ENCODE measurements around the gene NEMP1. TPM values are rescaled to one million over a fixed set of nuclear protein-coding genes. Genes with fewer than 3 reads are reported as not detected.

Gene NEMP1
- total and polyA plus RNA-seq, 10 donors = 4.5 to 17.1 (median 13.6) TPM

DNA sequence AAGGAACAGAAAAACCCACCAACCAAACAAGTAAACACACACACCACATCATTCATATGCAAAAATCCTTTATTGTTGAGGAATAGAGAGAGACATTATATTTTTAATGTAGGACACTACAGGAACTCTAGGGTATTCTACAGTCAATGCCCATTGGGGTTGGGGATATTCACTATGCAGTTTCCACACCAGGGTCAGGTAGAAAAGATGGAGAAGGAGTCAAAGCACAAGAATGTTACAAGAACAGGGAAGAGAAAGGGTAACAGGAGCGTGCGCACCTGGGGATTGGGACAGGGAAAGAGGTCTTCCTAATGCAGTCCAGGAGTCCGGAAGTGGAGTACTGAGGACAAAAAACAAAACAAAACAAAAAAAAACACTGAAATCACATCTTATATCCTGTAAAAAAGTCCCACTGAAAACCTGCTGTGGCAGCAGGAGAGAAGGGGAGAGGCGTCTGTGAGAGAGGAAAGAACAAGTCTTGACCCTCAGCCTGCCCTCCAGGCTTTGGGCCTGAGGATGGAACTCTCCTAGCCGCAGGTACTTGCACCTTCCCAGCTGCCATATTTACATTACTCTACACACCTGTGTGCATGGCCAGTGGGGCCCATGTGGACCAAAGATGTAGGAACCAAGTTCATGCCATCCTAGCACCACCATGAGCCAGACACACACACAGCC lies 68.5 kb downstream of the NEMP1 start:
- no peak for TF ChIP-seq POLR2AphosphoS5 (IDR thresholded peaks at IDR 0.05)
- TF ChIP-seq POLR2A (IDR thresholded peaks at IDR 0.05) = no peak
- TF ChIP-seq, protein P1, sequence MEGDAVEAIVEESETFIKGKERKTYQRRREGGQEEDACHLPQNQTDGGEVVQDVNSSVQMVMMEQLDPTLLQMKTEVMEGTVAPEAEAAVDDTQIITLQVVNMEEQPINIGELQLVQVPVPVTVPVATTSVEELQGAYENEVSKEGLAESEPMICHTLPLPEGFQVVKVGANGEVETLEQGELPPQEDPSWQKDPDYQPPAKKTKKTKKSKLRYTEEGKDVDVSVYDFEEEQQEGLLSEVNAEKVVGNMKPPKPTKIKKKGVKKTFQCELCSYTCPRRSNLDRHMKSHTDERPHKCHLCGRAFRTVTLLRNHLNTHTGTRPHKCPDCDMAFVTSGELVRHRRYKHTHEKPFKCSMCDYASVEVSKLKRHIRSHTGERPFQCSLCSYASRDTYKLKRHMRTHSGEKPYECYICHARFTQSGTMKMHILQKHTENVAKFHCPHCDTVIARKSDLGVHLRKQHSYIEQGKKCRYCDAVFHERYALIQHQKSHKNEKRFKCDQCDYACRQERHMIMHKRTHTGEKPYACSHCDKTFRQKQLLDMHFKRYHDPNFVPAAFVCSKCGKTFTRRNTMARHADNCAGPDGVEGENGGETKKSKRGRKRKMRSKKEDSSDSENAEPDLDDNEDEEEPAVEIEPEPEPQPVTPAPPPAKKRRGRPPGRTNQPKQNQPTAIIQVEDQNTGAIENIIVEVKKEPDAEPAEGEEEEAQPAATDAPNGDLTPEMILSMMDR (IDR thresholded peaks at IDR 0.05 in 8 of 11, conservative IDR thresholded peaks at IDR 0.05 in 3 of 11) = no peak
- Histone ChIP-seq H3K36me3 (no peaks in the 10 kb centered on the region), H3K9me3 (no peaks in the 10 kb centered on the region), H3K27ac (no peak overlapping the region), H3K27me3 (replicated peaks in 1 of 7) (no peaks in the 10 kb centered on the region), H3K4me3 (no peak overlapping the region), H3K4me1 (peaks cover 19 to 58% (median 33%) of the 10 kb centered on the region in 6 donors)
- no peak for DNase-seq
- intact Hi-C loops (cut with DNase I; ENCODE audit: low total_unique reads) = loop anchor here (5.0 kb wide), 2 partner anchors 52 to 107 kb away; no protein-coding TSS in a partner anchor
- WGBS, 5 donors = 93 to 95% (median 94%) methylated on average over 5 of the region's 5 CpGs

DNA sequence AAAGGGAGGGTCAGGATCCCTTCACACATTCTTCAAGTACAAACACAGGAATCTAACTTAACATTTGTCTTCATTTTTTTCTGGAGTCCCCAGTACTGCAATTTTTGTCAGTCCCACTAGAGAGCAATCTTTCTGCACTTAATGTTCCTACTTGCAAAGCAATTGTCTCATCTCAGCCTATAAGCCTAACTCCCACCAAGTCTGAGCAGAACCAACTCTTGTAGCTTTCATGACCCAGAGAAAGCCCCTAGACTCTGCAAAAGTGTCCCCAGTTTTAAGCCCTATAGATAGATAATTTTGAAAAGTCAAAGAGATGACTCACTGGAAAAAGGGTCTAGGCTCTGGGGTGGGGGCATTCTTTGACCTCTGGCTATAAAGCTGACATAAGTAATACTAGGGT lies 70.4 kb downstream of the NEMP1 start:
- Histone ChIP-seq H3K36me3 (peaks cover 3 to 17% (median 15%) of the 10 kb centered on the region in 6 donors), H3K27ac (peak overlapping the region in 5 of 8 donors; percentile 27 to 92 (median 88)), H3K27me3 (replicated peaks in 1 of 7) (no peaks in the 10 kb centered on the region), H3K4me1 (peaks cover 28 to 77% (median 49%) of the 10 kb centered on the region in 6 donors), H3K4me3 (no peak overlapping the region), H3K9me3 (no peaks in the 10 kb centered on the region)
- DNase-seq = no peak
- TF ChIP-seq POLR2AphosphoS5 (IDR thresholded peaks at IDR 0.05) = no peak
- TF ChIP-seq POLR2A (IDR thresholded peaks at IDR 0.05) = no peak
- TF ChIP-seq, protein P1 (IDR thresholded peaks at IDR 0.05 in 8 of 11, conservative IDR thresholded peaks at IDR 0.05 in 3 of 11) = peak; percentile 18 to 80 (median 67)
- intact Hi-C loops (cut with DNase I; ENCODE audit: low total_unique reads) = loop anchor here (5.0 kb wide), 2 partner anchors 54 to 109 kb away; no protein-coding TSS in a partner anchor

GRCh38 chr12:57006809-57007475 lies 71.6 kb downstream of the NEMP1 start:
- no peak for DNase-seq
- Histone ChIP-seq H3K36me3 (peaks cover 3 to 29% (median 26%) of the 10 kb centered on the region in 6 donors), H3K4me1 (peaks cover 28 to 78% (median 56%) of the 10 kb centered on the region in 6 donors), H3K4me3 (peak overlapping the region in 5 of 8 donors; percentile 11 to 94 (median 79)), H3K9me3 (no peaks in the 10 kb centered on the region), H3K27ac (peak overlapping the region; percentile 36 to 92 (median 87)), H3K27me3 (replicated peaks in 1 of 7) (no peaks in the 10 kb centered on the region)
- WGBS, 5 donors = 40 to 51% (median 43%) methylated on average over 10 of the region's 10 CpGs
- intact Hi-C loops (cut with DNase I; ENCODE audit: low total_unique reads) = loop anchor here (5.0 kb wide), 2 partner anchors 55 to 110 kb away; no protein-coding TSS in a partner anchor
- TF ChIP-seq, protein P1 (IDR thresholded peaks at IDR 0.05 in 8 of 11, conservative IDR thresholded peaks at IDR 0.05 in 3 of 11) = peak in 5 of 11 experiments; percentile 9 to 53 (median 20)
- TF ChIP-seq POLR2AphosphoS5 (IDR thresholded peaks at IDR 0.05) (no peak), POLR2A (IDR thresholded peaks at IDR 0.05) (no peak)
